Measurements from ENCODE around the gene GSTA2.
A peak's percentile ranks its signal among the peaks of the same experiment; 100 is the strongest.
"Not testable (repeated sequence)": the region's sequence is repeated elsewhere in the genome, so short reads cannot be mapped to it uniquely, and the experiment has no call there.

GSTA2 gene

GRCh38 chr6:52726193-52726542, 37.1 kb downstream of the GSTA2 start:
- no peak for DNase-seq

- no peak for DNase-seq
Measured at GRCh38 chr6:52725535-52726192, 37.6 kb downstream of the GSTA2 start.

DNA sequence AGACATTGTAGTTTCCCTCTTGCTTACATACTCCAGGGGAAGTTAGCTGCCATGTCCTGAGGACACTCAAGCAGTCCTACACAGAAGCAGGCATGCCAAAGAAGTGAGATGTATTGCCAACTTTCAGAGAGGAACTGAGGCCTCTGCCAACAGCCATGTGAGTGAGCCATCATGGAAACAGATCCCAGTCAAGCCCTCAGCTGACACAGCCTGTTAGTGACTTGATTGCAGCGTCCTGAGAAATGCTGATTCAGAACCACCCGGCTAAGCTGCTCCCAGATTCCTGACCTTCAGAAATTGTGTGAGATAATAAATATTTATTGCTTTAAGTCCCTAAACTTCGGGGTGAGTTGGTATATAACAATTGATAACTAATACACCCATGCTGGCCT, 38.1 kb downstream of the GSTA2 start:
- no peak for DNase-seq

DNA sequence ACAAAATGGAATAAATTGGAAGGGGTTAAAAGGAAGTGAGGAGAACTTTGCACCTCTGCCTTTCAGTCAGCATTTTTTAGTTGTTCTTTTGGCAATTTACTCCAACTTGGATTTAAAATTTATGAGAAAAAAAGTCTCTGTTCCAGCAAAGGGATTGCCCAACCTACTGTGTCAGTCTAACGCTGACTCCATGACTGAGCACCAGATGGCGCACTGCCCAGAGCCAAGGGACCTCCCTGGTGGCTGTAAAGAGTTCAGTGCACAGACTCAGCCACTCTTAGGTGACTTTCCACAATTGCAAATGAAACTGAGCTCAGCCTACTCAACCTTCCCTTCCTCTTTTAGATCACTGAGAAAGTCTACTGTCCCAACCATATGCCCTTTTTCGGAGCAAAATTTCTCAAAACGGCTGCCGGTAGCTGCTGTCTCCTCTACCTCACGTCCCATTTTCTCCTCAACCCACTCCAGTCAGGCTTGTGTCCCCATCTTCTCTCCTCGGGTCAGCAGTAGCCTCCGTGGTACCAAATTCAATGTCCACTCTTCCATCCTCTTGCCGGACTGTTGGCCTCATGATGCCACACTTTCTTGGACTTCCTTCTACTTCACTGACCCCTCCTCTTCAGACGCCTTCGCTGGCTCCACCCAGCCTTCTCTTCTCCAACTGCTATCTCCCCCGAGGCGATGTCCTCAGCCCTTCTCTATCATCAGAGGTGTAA, 38.7 kb downstream of the GSTA2 start:
- DNase-seq, result peak in 24 of 58 donors; percentile 1 to 49 (median 12)

- DNase-seq, result no peak
Measured at GRCh38 chr6:52724042-52724405, 39.3 kb downstream of the GSTA2 start.

DNA sequence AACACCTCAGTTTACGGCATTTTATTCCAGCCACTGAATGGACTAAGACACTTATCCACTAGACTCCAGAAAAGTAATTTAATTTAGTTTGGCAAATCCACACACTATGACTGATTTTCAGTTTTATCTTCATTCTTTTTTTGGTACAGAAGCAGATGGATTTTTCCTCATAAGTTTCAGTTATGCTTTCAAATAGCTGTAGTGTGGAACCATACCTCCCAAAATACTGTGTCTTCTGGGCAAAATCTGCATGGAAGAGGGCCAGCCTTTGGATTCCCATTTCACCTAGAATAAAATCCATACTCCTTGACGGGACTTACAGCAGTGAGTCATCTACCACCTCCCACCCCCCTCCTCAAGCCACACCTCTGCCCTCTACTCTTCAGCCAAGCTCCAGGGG, 43.0 kb downstream of the GSTA2 start:
- peak in 7 of 58 donors; percentile 3 to 12 (median 6) for DNase-seq

DNA sequence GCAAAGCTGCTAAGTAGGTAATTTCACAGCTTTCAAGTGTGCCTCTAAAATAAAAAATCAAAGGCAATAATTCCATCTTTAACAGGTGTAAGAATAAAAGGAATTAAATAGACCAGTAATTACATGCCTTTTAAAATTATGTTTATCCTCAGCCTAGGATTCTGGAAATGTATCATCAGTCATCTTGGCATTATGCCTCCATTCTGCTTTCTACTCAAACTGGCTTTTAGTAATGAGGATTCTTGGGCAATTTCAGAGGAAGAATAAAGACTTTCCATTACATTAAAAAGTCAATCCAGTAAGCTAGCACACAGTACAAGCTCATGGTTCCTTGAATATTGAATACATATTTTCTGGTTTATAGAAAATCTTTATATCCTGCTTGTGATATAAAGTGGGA, 44.7 kb downstream of the GSTA2 start:
- no peak for DNase-seq

GRCh38 chr6:52714761-52715160, 48.5 kb downstream of the GSTA2 start:
- DNase-seq, result not testable (repeated sequence)

DNA sequence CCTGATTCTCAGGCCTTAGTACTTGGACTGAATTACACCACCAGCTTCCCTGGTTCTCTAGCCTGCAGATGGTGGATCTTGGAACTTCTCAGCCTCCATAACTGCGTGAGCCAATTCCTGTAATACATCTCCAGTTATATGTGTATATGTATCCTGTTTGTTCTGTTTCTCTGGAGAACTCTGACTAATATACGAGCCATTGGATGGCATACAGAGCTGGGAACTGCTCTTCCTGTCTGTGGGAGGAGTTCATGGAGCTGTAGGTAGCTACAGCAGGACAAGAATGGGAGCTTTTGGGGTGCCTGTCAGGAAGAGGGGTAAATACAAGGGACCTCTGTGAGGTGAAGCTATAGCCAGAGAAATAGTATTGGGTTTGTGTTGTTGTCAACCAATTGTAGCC, 51.1 kb downstream of the GSTA2 start:
- no peak for DNase-seq

DNA sequence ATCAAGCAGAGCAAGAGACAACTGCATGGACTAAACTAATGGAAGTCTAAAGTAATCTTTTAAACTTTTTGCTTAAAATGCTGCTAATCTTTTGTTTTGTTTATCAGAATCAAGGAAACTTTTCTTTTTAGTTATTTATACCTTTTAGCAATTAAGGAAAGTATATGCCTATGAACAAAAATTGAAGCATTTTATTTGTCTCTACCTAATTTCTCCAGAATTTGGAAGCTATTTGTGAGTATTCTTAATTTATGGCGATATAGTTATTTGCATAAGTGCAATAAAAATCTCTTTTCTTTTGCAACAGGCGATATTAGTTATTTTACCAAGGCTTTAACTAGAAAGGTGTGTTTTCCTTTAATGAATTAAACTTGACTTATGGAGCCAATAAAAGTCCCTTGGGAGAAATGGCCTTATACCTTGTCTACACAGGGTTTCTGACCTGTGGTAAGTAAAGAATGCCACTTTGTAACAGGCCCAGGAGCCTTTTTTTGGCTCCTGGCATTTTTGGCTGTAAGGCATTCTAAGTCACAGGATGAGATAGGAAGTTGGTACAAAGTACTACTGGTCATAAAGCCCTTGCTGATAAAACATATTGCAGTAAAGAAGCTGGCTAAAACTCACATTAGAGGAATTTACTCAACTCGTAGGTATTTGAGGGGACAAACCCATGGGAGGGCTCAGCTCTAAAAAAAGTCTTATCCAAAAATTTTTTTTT, 55.2 kb downstream of the GSTA2 start:
- DNase-seq, result no peak

DNA sequence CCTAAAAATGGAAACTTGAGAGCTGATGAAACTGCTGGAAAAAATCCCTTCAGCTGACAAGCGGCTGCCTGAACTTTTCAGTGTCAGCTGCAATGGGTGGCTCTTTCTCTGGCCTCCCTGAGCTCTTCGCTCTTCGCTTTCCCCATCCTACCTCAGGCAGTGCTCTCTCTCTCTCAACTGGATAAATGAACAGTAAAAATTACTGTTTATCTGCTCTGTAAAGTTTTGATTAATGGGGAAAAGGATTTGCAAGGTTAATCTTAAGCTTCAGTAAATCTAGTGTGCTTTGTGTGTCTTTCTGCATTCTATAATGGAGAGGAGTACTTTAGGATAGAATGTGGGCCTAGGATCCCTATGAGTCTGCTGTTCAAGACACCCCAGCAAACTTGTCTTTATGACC, 57.3 kb downstream of the GSTA2 start:
- no peak for DNase-seq

DNA sequence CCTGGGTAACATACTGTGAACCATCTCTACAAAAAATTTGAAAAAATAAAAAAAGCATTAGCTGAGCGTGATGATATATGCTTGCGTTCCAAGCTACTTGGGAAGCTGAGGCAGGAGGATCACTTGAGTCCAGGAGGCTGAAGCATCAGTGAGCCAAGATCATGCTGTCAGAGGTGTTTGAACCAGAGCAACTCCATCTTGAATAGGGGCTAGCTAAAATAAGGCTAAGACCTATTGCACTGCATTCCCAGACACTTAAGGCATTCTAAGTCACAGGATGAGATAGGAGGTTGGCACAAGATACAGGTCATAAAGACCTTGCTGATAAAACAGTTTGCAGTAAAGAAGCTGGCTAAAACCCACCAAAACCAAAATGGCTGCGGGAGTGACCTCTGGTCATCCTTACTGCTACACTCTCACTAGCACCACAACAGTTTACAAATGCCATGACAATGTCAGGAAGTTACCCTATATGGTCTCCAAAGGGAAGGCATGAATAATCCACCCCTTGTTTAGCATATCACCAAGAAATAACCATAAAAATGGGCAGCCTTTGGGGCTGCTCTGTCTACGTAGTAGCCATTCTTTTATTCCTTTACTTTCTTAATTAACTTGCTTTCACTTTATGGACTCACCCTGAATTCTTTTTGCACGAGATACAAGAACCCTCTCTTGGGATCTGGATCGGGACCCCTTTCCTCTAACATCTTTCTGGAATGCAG, 58.3 kb downstream of the GSTA2 start:
- not testable (repeated sequence) for DNase-seq

- DNase-seq, result no peak
Measured at GRCh38 chr6:52704060-52704459, 59.2 kb downstream of the GSTA2 start.

All from anterior cingulate cortex (tissue), 58 donors.